HG02884 (cell line): ENCODE results near the gene FIP1L1.
"Not testable (repeated sequence)": the region's sequence is repeated elsewhere in the genome, so short reads cannot be mapped to it uniquely, and the experiment has no call there.

Experiments
- ATAC-seq: cut with Tn5 transposase; IDR thresholded peaks from one replicate; pipeline ENCODE4 v1.9.1; 2021; ENCODE audit warnings: mild to moderate bottlenecking, moderate library complexity; ENCODE audit not compliant: unreplicated experiment

FIP1L1 gene

GRCh38 chr4:53374777-53375258, 2.6 kb upstream of the FIP1L1 start:
- no peak for ATAC-seq

GRCh38 chr4:53376900-53377299, 541 bp upstream of the FIP1L1 start:
- no peak for ATAC-seq

DNA sequence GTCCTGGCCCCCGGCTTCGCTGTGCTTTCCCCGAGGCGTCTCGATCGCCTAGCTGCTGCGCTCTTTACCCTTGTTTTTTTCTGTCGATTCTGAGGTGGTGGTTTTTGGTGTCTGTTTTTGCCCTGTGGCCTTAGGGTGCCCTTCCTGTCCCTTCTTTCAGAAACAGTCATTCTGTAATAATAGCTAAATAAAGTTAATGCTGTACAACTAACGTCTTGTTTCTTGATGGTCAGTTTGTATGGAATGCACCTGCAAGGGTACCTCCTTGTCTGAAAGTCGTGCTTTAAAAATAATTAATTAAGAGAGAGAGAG, 686 bp downstream of the FIP1L1 start:
- no peak for ATAC-seq

DNA sequence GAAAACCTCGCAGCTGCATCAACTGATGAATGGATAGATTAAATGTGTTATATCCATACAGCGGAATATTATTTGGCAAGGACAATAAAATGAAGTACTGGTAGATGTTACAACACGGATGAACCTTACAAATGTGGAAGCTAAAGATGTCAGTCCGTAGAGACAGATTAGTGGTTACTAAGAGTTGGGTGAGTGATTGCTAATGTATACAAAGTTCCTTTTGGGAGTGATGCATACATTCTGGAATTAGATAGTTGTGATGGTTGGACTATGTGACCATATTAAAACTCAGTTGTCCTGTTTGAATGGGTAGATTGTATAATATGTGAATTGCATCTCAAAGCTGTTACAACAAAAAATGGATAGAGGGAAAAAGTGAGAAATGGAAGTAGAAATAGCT, 2.8 kb downstream of the FIP1L1 start:
- ATAC-seq: no peak

GRCh38 chr4:53409479-53409878, 32.0 kb downstream of the FIP1L1 start:
- not testable (repeated sequence) for ATAC-seq

- no peak for ATAC-seq
Measured at GRCh38 chr4:53419208-53419607, 41.8 kb downstream of the FIP1L1 start.

DNA sequence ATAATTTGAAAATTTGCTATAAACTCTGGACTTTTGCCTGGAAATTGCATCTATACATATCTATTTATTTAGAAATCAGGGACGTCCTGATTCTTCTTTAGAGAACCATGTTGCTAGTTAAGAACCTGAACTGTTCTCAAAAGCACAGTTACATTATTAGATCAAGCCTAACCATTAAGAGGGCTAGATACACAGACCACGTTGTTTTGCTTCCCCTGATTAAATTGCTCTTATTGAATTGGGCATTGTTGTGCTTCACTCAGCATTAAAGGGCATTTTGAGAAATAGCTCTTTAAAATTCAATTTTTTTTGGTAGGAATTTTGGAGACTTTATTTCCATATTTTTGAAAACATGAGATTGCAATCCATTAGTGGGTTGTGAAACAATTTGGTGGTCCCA, 44.4 kb downstream of the FIP1L1 start:
- ATAC-seq: no peak

GRCh38 chr4:53422367-53422766, 44.9 kb downstream of the FIP1L1 start:
- no peak for ATAC-seq

DNA sequence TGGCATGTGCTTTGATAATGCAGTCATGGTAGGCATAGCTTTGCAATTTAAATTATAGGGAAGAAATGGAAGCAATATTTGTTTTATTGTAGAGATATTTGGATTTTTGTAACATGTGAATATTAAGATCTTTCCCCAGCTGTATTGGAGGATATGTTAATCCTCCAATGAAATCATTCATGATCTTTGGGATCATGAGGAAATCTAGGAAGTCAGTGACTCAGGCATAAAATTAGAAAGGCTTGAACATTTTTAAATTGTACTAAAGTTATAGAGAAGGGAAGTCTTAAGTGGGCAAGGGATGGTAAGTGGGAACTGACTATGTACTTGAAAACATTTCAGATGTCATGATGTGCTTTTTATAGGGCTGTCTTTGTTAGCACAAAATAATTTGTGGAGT, 46.8 kb downstream of the FIP1L1 start:
- no peak for ATAC-seq

GRCh38 chr4:53427366-53427765, 49.9 kb downstream of the FIP1L1 start:
- ATAC-seq: no peak

DNA sequence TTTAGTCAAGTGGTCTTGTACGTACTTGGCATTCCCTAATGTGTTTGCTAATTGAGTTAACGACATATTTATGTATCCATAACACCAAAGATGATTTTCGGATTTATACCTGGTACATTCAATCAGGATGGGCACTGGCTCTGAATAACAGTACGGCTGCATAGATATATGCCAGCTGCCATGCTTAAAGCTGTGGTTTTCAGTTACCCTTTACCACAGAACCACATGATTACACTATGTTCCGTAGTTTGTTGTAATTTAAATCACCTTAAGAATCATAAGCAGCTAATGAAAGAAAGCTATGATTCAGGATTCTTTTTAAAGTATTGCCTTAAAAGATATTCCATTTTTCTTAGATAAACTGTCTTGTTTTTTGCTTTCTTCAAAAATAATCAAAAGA, 53.6 kb downstream of the FIP1L1 start:
- no peak for ATAC-seq

GRCh38 chr4:53432528-53433424, 55.3 kb downstream of the FIP1L1 start:
- peak; percentile 94 for ATAC-seq

DNA sequence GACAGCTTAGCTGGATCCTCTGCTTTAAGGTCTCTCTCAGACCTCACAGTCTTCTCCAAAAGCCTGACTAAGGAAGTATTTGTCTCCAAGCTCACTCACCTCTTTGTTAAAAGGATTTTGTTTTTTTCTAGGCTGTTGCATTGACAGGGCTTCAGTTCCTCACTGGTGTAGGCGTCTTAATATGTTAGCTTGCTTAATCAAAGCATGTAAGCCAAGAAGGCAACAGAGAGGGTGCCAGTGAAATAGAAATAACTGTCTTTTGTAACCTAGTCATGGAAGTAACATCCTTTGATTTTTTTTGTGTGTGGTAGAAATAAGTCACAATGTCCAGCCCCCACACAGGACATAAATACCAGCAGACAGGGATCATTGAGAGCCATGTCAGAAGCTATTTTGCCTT, 58.8 kb downstream of the FIP1L1 start:
- ATAC-seq: no peak

DNA sequence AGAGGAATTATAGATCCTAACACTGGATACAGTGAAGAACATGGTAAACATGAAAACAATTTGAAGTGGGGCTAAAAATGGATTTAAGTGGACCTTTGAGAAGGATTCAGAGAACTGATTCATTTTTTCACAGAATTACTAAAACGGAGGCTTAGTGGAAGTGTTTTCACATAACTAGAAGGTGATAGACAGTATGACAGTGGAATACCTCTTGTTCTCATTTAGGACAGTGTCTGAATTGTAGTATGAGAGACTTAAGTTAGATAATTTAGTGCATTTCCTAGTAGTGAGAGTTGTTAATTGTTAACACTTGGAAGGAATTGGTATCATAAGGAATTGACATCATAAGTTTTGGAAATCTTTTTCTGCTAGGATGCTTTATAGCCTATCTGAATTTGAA, 64.1 kb downstream of the FIP1L1 start:
- ATAC-seq: no peak

DNA sequence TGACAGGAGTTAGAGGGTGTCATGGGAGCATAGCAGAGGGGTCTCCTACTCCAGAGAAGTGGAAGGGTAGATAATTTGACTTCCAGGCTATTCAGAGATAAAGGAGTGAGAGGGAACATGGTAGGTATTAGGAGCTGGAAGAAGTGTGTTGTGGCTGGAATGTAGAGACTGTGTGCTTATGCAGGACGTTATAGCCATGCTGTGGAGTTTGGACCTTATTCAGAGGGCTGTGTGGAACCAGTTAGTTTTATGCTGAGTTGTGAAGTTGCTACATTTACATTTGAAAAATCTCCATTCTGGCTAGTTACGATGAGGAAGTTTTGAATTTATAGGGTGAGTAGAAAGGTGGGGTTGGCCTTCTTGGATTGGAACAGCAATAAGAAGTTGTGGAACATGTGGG, 67.5 kb downstream of the FIP1L1 start:
- no peak for ATAC-seq

DNA sequence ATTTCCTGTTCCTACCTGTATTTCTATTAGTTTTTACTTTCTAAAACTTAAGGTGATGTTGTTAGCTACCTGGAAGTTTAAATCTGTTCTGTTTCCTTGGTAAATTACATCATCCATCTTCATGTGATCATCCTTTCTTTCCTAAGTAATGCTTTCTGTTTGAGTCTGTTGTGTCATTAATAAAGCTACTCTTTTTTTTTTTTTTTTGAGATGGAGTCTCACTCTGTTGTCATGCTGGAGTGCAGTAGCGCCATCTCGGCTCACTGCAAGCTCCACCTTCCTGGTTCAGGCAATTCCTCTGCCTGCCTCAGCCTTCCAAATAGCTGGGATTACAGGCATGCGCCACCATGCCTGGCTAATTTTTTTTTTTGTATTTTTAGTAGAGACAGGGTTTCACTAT, 73.3 kb downstream of the FIP1L1 start:
- no peak for ATAC-seq

DNA sequence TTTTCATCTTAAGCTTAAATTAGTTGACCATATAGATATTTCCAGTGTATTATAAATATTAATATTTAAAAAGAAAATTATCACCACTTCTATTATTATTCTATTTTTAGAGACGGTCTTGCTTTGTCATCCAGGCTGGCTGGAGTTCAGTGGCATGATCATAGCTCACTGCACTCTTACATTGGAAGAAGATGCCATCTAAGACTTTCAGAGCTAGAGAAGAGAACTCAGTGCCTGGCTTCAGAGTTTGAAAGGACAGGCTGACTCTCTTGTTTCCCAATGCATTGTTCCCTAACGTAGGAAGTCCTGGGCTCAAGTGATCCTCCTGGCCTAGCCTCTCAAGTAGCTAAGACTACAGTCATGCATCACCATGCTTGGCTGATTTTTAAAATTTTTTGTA, 75.9 kb downstream of the FIP1L1 start:
- no peak for ATAC-seq

GRCh38 chr4:53455766-53456165, 78.3 kb downstream of the FIP1L1 start:
- no peak for ATAC-seq

DNA sequence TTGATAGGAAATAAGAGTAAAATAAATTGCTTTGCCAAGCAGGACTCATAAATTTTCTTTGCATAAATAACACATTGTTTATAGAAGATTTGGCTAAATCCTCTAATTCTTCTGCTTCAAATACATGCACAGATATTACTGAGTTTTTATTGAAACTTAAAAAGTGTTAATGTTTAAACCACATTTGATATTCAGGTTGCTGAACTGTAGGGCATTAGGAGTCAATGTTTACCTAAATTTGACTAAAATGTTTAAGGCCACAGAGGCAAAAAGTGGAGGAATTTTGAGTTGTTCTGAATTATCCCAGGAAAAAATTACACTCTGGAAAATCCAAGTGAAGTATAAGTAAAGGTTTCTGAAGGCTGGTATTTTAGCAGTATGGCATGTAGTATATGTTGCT, 78.7 kb downstream of the FIP1L1 start:
- ATAC-seq: no peak

GRCh38 chr4:53459548-53459947, 82.1 kb downstream of the FIP1L1 start:
- no peak for ATAC-seq

DNA sequence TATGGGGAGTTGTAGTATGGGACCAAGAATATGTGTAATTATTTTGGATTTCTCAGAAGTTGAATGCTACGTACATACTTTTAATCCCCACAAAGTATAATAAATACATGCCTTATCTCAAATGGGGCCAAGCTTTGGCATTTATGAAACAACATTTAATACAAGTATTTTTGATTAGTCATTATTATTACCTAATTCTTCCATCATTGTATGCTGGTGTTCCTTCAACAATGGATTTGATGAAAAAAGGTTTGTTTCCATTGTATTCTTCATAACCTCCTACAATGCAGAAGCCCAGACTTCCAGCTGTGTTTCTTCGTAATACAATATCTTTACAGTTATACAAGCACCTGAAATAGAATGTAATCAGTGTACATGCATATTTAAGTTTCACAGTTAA, 83.8 kb downstream of the FIP1L1 start:
- no peak for ATAC-seq

GRCh38 chr4:53463340-53463739, 85.9 kb downstream of the FIP1L1 start:
- ATAC-seq: no peak

GRCh38 chr4:53465281-53465680, 87.8 kb downstream of the FIP1L1 start:
- no peak for ATAC-seq
